Measurements from ENCODE around the gene AREL1. TPM values are rescaled to one million over a fixed set of nuclear protein-coding genes. Genes with fewer than 3 reads are reported as not detected.

AREL1 gene
- total RNA-seq, 1 donor from 2014 or later: 55.1 TPM

GRCh38 chr14:74647061-74647677 lies 65.7 kb downstream of the AREL1 start:
- H3K27me3 Mint-ChIP-seq: no peaks in the 10 kb centered on the region
- no peak overlapping the region for H3K4me3 Mint-ChIP-seq (ENCODE audit: low read depth)
- no peak for TF ChIP-seq CTCF (IDR thresholded peaks at IDR 0.05; ENCODE audit: unreplicated experiment)
- H3K36me3 Mint-ChIP-seq (ENCODE audit: insufficient read depth): no peaks in the 10 kb centered on the region
- no peaks in the 10 kb centered on the region for H3K9me3 Mint-ChIP-seq (ENCODE audit: low read depth)
- H3K4me1 Mint-ChIP-seq (ENCODE audit: low read depth): no peaks in the 10 kb centered on the region
- no peak overlapping the region for H3K27ac Mint-ChIP-seq
- DNase-seq (ENCODE audit: low spot score, unreplicated experiment): no peak

- Mint-ChIP-seq H3K27ac (peak overlapping the region; percentile 67), H3K4me1 (ENCODE audit: low read depth) (no peaks in the 10 kb centered on the region), H3K4me3 (ENCODE audit: low read depth) (no peak overlapping the region), H3K36me3 (ENCODE audit: insufficient read depth) (no peaks in the 10 kb centered on the region), H3K9me3 (ENCODE audit: low read depth) (no peaks in the 10 kb centered on the region), H3K27me3 (no peaks in the 10 kb centered on the region)
- no peak for TF ChIP-seq CTCF (IDR thresholded peaks at IDR 0.05; ENCODE audit: unreplicated experiment)
- DNase-seq (ENCODE audit: low spot score, unreplicated experiment): no peak
Measured at GRCh38 chr14:74645756-74646470, 67.0 kb downstream of the AREL1 start.

- Mint-ChIP-seq H3K36me3 (ENCODE audit: insufficient read depth) (no peaks in the 10 kb centered on the region), H3K4me1 (ENCODE audit: low read depth) (no peaks in the 10 kb centered on the region), H3K27ac (no peak overlapping the region), H3K9me3 (ENCODE audit: low read depth) (no peaks in the 10 kb centered on the region), H3K4me3 (ENCODE audit: low read depth) (no peak overlapping the region), H3K27me3 (no peaks in the 10 kb centered on the region)
- DNase-seq (ENCODE audit: low spot score, unreplicated experiment): no peak
- no peak for TF ChIP-seq CTCF (IDR thresholded peaks at IDR 0.05; ENCODE audit: unreplicated experiment)
Measured at GRCh38 chr14:74645244-74645643, 67.6 kb downstream of the AREL1 start.

GRCh38 chr14:74641601-74642391 lies 71.1 kb downstream of the AREL1 start:
- no peaks in the 10 kb centered on the region for H3K9me3 Mint-ChIP-seq (ENCODE audit: low read depth)
- no peak for DNase-seq (ENCODE audit: low spot score, unreplicated experiment)
- H3K27ac Mint-ChIP-seq: no peak overlapping the region
- peaks cover 4% of the 10 kb centered on the region for H3K27me3 Mint-ChIP-seq
- TF ChIP-seq CTCF (IDR thresholded peaks at IDR 0.05; ENCODE audit: unreplicated experiment): no peak
- H3K4me3 Mint-ChIP-seq (ENCODE audit: low read depth): no peak overlapping the region
- H3K4me1 Mint-ChIP-seq (ENCODE audit: low read depth): peaks cover 7% of the 10 kb centered on the region
- no peaks in the 10 kb centered on the region for H3K36me3 Mint-ChIP-seq (ENCODE audit: insufficient read depth)

- H3K4me1 Mint-ChIP-seq (ENCODE audit: low read depth): peaks cover 26% of the 10 kb centered on the region
- H3K9me3 Mint-ChIP-seq (ENCODE audit: low read depth): no peaks in the 10 kb centered on the region
- H3K36me3 Mint-ChIP-seq (ENCODE audit: insufficient read depth): no peaks in the 10 kb centered on the region
- no peak for TF ChIP-seq CTCF (IDR thresholded peaks at IDR 0.05; ENCODE audit: unreplicated experiment)
- no peak overlapping the region for H3K4me3 Mint-ChIP-seq (ENCODE audit: low read depth)
- H3K27ac Mint-ChIP-seq: no peak overlapping the region
- DNase-seq (ENCODE audit: low spot score, unreplicated experiment): no peak
- H3K27me3 Mint-ChIP-seq: peaks cover 4% of the 10 kb centered on the region
Measured at GRCh38 chr14:74638966-74639365, 73.9 kb downstream of the AREL1 start.
